ENCODE data around the gene GHRL. TPM values are rescaled to one million over a fixed set of nuclear protein-coding genes. Genes with fewer than 3 reads are reported as not detected.

The GHRL gene
- total RNA-seq, 1 donor from 2014 or later = not detected

DNA sequence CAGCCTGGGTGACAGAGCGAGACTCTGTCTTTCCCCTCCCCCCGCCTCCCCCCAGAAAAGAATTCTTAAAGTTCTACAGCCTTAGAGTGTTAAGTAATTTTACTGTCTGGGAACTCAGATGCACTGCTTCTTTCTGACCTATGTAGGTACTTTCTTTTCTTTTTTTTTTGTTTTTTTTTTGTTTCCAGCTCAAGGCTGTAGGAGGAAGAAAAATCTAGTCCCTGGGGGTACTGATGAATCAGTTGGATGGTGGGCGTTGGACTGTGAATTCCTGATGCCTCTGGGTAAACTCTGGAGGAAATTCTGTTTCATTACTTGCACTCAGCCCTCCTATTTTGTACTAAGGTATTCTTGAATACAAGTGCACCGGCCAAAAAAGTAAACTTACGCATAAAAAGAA, 10.8 kb downstream of the GHRL start:
- Mint-ChIP-seq H3K27me3 (ENCODE audit: low read depth) (no peaks in the 10 kb centered on the region), H3K36me3 (ENCODE audit: low read depth) (peaks cover 21% of the 10 kb centered on the region), H3K9me3 (ENCODE audit: low read depth) (no peaks in the 10 kb centered on the region), H3K4me3 (ENCODE audit: unreplicated experiment) (no peak overlapping the region), H3K27ac (ENCODE audit: unreplicated experiment) (peak overlapping the region; percentile 85), H3K4me1 (ENCODE audit: low read depth) (peaks cover 24% of the 10 kb centered on the region)
- TF ChIP-seq, protein P1, sequence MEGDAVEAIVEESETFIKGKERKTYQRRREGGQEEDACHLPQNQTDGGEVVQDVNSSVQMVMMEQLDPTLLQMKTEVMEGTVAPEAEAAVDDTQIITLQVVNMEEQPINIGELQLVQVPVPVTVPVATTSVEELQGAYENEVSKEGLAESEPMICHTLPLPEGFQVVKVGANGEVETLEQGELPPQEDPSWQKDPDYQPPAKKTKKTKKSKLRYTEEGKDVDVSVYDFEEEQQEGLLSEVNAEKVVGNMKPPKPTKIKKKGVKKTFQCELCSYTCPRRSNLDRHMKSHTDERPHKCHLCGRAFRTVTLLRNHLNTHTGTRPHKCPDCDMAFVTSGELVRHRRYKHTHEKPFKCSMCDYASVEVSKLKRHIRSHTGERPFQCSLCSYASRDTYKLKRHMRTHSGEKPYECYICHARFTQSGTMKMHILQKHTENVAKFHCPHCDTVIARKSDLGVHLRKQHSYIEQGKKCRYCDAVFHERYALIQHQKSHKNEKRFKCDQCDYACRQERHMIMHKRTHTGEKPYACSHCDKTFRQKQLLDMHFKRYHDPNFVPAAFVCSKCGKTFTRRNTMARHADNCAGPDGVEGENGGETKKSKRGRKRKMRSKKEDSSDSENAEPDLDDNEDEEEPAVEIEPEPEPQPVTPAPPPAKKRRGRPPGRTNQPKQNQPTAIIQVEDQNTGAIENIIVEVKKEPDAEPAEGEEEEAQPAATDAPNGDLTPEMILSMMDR (IDR thresholded peaks at IDR 0.05) = no peak
- no peak for DNase-seq (ENCODE audit: low spot score)

DNA sequence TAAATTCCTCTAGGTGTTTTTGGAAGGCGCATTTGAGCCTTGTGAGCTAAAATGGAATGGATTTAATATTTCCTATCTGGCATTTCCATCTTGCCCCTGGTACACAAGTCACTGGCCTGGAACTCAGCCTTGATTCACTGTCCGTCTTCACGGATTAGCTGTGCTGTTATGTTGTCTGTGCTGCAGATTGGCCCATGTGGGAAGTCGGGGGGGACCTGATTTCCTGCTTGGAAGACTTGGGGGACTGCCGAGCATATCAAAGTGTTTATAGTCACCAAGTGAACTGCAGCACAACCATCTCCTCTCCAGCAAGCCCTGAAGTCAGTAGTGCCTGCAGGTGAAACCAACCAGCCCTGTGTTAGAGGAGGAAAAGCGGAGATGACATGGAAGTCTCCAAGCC, 12.2 kb downstream of the GHRL start:
- Mint-ChIP-seq H3K4me1 (ENCODE audit: low read depth) (peaks cover 17% of the 10 kb centered on the region), H3K27me3 (ENCODE audit: low read depth) (no peaks in the 10 kb centered on the region), H3K4me3 (ENCODE audit: unreplicated experiment) (no peak overlapping the region), H3K9me3 (ENCODE audit: low read depth) (no peaks in the 10 kb centered on the region), H3K36me3 (ENCODE audit: low read depth) (peaks cover 20% of the 10 kb centered on the region), H3K27ac (ENCODE audit: unreplicated experiment) (no peak overlapping the region)
- no peak for DNase-seq (ENCODE audit: low spot score)
- TF ChIP-seq, protein P1 (IDR thresholded peaks at IDR 0.05) = no peak

DNA sequence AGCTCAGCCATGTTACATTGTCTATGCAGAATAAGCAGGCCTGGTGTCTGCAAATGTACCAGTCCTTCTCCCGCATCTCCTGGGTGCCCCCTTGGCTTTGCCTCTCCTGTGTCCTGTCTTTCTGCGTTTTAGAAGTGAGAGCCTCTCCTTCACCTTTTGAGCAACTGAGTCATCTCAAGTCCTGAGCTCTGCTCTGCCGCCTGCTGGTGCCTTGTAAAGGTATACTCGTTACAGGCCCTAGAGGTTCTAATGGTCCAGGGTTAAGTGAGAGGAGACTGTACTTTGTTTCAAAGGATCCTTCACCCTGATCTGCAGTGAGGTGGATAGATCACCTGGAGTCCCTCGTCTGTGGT, 12.6 kb downstream of the GHRL start:
- H3K27me3 Mint-ChIP-seq (ENCODE audit: low read depth) = no peaks in the 10 kb centered on the region
- TF ChIP-seq, protein P1 (IDR thresholded peaks at IDR 0.05) = no peak
- no peak overlapping the region for H3K4me3 Mint-ChIP-seq (ENCODE audit: unreplicated experiment)
- H3K27ac Mint-ChIP-seq (ENCODE audit: unreplicated experiment) = no peak overlapping the region
- peaks cover 20% of the 10 kb centered on the region for H3K36me3 Mint-ChIP-seq (ENCODE audit: low read depth)
- H3K4me1 Mint-ChIP-seq (ENCODE audit: low read depth) = peaks cover 17% of the 10 kb centered on the region
- no peaks in the 10 kb centered on the region for H3K9me3 Mint-ChIP-seq (ENCODE audit: low read depth)
- DNase-seq (ENCODE audit: low spot score) = no peak

DNA sequence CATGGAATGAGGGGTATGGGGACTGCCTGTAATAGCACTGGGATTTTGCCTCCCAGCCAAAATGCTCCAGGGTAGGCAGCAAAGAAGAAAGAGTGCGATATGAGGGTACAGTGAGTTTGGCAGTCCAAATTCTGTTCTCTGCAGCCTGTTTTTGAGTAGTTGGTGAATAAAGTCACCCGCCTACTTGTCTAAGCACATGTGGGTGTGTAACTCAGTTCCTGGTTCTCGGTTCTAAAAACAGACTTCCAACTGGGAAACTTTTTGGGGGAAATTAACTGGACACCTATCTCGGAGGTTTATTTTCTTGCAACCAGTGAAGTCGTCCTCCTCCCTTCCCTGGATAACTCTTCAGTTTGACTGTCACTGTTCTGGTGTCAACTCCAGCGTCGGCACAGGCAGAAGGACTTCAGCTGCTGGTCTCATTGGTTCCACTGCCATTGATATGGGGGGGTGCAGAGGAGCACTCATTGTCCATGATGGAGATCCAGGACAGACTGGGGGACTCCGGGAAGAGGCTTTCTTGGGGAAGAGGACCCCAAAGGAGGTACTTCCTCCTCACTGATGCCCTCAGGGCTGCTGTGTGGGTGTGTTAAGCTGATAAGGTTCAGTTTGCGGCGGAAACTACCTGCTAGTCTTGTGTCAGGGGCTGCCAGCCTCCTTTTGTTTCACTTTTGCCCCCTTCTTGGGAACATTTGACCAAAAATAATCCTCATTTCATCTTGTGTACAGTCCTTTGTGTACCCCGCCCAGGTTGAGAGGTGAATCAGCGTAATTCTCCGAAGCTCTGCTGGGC, 13.2 kb downstream of the GHRL start:
- Mint-ChIP-seq H3K27ac (ENCODE audit: unreplicated experiment) (no peak overlapping the region), H3K4me1 (ENCODE audit: low read depth) (peaks cover 17% of the 10 kb centered on the region), H3K4me3 (ENCODE audit: unreplicated experiment) (no peak overlapping the region), H3K27me3 (ENCODE audit: low read depth) (no peaks in the 10 kb centered on the region), H3K36me3 (ENCODE audit: low read depth) (peaks cover 20% of the 10 kb centered on the region), H3K9me3 (ENCODE audit: low read depth) (no peaks in the 10 kb centered on the region)
- TF ChIP-seq, protein P1 (IDR thresholded peaks at IDR 0.05) = no peak
- DNase-seq (ENCODE audit: low spot score) = no peak

DNA sequence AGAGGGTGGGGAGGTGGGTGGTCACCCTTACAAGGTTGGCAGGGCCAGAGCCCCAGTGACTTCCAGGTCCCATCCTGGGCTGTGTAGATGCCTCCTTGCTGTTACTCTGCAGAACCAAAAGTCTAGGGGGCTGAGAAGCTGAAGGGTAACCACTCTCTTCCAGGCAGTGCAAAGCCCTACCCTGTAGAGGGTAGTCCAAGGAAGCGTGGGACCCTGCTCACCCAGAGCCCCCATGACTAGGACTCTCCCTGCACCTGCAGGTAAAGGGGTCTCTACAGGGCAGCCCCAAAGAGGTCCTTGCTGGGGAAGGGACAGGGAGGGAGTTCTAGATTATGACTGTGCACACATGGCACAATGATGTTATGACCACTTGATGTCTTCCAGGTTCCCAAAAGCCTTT, 14.2 kb downstream of the GHRL start:
- Mint-ChIP-seq H3K27me3 (ENCODE audit: low read depth) (no peaks in the 10 kb centered on the region), H3K9me3 (ENCODE audit: low read depth) (no peaks in the 10 kb centered on the region), H3K36me3 (ENCODE audit: low read depth) (peaks cover 20% of the 10 kb centered on the region), H3K4me3 (ENCODE audit: unreplicated experiment) (no peak overlapping the region), H3K4me1 (ENCODE audit: low read depth) (peaks cover 26% of the 10 kb centered on the region), H3K27ac (ENCODE audit: unreplicated experiment) (no peak overlapping the region)
- TF ChIP-seq, protein P1 (IDR thresholded peaks at IDR 0.05) = no peak
- no peak for DNase-seq (ENCODE audit: low spot score)

All from chondrocyte (in vitro differentiated cells).